ENCODE measurements around the gene HS6ST2.

DNA sequence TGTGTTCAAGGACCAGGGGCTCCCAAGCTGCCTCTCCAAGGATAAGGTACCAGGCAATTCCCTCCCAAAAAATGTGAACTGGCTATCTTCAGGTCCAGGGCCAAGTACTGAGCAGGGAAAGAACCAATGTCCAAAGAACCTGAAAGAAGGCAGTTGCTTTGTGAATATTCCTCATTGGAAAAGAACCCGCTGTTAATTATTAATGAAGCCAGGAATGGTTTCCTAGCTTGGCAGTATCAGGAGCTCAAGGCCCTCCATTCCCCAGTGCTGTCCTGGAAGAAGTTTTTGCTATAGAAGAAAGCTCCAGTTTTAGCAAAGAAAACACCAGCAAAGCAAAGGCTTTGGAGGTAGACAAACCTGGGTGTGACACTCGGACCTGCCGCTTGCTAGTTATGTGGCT is 339.6 kb downstream of the HS6ST2 start:
- TF ChIP-seq POLR2A (IDR thresholded peaks at IDR 0.05) = no peak
- TF ChIP-seq, protein P1, sequence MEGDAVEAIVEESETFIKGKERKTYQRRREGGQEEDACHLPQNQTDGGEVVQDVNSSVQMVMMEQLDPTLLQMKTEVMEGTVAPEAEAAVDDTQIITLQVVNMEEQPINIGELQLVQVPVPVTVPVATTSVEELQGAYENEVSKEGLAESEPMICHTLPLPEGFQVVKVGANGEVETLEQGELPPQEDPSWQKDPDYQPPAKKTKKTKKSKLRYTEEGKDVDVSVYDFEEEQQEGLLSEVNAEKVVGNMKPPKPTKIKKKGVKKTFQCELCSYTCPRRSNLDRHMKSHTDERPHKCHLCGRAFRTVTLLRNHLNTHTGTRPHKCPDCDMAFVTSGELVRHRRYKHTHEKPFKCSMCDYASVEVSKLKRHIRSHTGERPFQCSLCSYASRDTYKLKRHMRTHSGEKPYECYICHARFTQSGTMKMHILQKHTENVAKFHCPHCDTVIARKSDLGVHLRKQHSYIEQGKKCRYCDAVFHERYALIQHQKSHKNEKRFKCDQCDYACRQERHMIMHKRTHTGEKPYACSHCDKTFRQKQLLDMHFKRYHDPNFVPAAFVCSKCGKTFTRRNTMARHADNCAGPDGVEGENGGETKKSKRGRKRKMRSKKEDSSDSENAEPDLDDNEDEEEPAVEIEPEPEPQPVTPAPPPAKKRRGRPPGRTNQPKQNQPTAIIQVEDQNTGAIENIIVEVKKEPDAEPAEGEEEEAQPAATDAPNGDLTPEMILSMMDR (IDR thresholded peaks at IDR 0.05) = no peak

All from testis (tissue), 2 donors.